ENCODE results near the gene C2CD4A.
A peak's percentile ranks its signal among the peaks of the same experiment; 100 is the strongest.
"Not testable (repeated sequence)": the region's sequence is repeated elsewhere in the genome, so short reads cannot be mapped to it uniquely, and the experiment has no call there.

Gene C2CD4A

GRCh38 chr15:62066663-62067447 is at the start of gene C2CD4A:
C2CD4A (plus strand) TSS chr15:62066977; CDS start chr15:62067614, 637 bp downstream.
- peak; percentile 40 to 43 for DNase-seq (ENCODE audit: low read depth in 2 of 2)

- no peak for DNase-seq (ENCODE audit: low read depth in 2 of 2)
Observed at GRCh38 chr15:62020576-62021160, 46.1 kb upstream of the C2CD4A start.

- no peak for DNase-seq (ENCODE audit: low read depth in 2 of 2)
Observed at GRCh38 chr15:62021991-62022600, 44.7 kb upstream of the C2CD4A start.

GRCh38 chr15:62026487-62027262 is 40.1 kb upstream of the C2CD4A start:
- no peak for DNase-seq (ENCODE audit: low read depth in 2 of 2)

DNA sequence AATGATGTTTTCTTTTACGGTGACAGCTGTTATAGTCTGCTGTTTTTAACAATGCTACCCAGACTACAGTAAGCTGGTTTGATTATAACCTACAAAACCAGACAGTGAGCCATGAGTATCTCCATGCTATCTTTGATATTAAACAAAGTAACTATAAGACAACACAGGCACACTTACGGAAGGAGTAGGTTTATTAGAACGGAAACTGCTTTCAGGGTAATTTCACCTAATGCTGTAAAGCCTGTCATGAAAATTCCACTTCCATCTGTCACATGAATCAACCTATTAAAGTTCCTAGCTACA is 39.6 kb upstream of the C2CD4A start:
- no peak for DNase-seq (ENCODE audit: low read depth in 2 of 2)

- no peak for DNase-seq (ENCODE audit: low read depth in 2 of 2)
Observed at GRCh38 chr15:62027916-62028315, 38.9 kb upstream of the C2CD4A start.

DNA sequence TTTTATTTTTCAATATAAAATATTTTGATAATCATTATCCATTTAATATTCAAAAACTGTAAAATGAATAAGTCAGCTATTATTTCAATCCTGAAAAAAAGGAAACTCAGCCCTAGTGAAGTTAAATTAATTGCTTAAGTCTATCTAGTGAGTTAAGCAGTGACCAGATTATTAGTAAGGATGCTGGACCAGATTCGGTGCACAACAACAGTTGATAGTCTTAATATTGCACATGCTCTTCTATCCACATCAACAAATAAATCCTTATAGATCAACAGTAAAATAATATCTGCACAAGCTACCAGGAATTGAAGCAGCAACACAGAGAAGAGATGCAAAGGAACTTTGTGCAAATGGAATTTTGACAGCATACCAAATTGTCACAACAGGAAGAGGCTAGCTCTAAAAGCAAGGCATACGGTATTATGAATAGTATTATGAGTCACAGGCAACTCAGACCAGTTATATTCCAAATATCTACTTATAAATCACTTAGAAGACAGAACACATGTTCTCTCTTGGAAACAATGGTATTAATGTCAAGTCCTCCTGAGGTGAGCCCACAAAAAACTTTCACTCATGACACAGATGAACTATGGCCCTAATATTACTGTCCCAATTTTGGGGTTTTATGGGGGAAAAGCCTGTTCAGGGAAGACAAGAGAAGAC is 31.4 kb upstream of the C2CD4A start:
- no peak for DNase-seq (ENCODE audit: low read depth in 2 of 2)

DNA sequence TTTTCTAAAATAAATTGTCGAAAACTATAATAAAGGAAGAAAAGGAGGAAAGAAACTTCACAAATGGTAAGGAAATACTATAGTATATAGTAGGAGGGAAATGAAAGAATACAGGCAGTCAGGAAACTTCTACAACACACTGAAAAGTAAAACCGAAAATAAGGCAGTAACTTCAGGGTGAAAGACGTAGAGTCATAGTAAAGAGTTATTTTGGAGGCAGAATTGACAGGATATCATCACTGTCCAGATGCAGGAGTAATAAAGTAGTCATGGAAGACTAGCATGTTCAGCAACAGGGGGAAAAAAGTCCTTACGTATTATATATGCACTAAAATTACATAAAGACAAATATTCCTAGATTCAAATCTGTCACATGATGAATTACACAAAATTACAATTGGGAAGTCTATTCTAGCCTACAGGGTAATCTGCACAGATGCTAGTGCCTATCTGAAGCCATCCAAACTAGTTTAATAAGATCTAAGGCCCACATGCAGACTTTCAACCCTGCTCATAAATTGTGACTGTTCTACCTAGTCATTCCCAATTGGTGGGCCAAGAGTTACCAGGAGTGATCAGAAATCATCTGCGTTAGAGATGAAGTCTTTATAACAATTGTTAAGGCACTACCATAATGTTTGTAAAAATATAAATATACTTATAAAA is 20.6 kb upstream of the C2CD4A start:
- DNase-seq (ENCODE audit: low read depth in 2 of 2), result no peak

DNA sequence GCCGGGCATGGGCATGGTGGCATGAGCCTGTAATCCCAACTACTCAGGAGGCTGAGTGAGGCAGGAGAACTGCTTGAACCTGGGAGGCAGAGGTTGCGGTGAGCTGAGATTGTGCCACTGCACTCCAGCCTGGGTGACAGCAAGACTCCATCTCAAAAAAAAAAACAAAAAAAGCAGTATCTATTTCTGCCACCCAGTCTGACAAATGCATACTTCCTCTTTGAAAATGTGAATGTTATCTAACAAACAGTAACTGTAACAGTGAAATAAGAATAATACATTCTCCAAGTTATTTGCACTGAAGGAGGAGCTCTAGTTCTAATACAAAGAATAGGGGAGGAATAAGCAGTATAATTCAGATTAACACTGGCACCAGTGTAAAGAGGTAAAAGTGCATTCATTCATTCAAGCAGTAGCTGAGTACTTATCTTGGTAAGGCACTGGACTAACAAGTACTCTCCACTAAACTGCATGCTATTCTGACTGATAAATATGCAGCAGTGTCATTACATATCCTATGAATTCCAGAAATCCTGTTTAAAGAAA is 19.4 kb upstream of the C2CD4A start:
- DNase-seq (ENCODE audit: low read depth in 2 of 2), result no peak

GRCh38 chr15:62048254-62048653 is 18.5 kb upstream of the C2CD4A start:
- DNase-seq (ENCODE audit: low read depth in 2 of 2), result not testable (repeated sequence)

DNA sequence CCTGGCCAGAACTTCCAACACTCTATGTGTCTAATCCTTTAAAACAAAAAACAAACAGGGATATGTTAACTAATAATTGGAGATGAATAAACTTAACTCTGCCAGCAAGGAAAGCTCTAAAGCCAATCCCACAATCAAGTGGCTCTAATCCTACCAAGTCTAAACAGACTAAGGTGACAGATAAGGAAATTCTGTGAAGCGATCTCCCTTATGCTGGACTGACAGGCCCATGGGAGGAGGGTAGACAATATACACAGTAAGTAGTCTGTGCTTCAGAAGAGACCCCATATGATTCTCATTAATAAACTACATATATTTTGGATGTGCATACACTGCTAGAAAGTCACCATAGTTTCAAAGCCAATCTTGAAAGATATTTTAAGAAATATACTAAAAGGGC is 16.7 kb upstream of the C2CD4A start:
- DNase-seq (ENCODE audit: low read depth in 2 of 2), result no peak

GRCh38 chr15:62051166-62051565 is 15.6 kb upstream of the C2CD4A start:
- DNase-seq (ENCODE audit: low read depth in 2 of 2), result no peak

DNA sequence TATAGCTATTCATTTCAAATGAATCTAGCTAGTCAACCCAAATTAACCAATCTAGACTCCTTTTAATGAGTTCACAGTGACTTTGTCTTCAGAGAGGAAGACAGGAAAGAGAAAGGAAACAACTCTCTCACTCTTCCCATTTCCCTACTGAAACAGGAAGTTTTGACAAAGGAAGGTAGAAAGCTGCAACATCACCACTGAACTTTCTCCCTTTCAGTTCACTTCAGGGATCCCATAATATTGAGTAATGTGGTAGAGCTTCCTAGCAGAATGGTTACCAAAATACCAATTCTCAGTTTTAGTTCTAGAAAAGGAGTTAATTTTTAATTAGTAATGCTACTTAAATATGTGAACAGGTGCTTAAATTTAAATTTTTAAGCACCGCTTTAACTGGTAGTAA is 14.1 kb upstream of the C2CD4A start:
- DNase-seq (ENCODE audit: low read depth in 2 of 2), result no peak

DNA sequence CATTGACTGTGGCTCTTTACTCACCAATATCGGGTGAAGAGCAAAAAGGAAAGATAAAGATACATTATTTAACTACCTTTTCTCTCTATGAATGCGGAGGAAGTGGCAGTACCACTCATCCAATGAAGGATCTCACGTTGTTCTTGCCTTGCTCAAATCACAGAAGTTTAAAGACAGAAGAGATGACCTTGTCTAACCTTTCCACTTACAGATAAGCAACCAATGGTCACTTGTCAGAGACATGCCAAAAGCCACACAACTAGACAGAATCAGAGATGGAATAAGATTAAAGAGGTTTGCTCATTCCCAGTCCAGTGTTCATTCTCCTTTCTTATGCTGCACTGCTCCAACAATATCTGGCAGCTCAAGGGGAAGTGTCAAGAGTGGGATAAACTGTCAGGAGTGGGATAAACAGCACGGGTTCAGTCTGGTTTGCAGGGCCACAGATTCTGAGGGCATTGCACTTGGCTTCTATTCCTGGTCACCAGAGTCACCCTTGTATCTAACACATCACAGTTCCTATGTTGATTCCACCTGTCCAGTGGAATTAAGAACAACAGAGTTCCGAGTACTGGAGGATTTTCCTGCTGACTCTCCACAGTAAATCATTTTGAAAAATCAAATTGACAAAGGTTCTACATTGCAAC is 13.2 kb upstream of the C2CD4A start:
- no peak for DNase-seq (ENCODE audit: low read depth in 2 of 2)

- DNase-seq (ENCODE audit: low read depth in 2 of 2), result no peak
Observed at GRCh38 chr15:62054979-62055378, 11.8 kb upstream of the C2CD4A start.

- DNase-seq (ENCODE audit: low read depth in 2 of 2), result no peak
Observed at GRCh38 chr15:62057341-62057980, 9.3 kb upstream of the C2CD4A start.

- DNase-seq (ENCODE audit: low read depth in 2 of 2), result no peak
Observed at GRCh38 chr15:62058327-62059028, 8.3 kb upstream of the C2CD4A start.

DNA sequence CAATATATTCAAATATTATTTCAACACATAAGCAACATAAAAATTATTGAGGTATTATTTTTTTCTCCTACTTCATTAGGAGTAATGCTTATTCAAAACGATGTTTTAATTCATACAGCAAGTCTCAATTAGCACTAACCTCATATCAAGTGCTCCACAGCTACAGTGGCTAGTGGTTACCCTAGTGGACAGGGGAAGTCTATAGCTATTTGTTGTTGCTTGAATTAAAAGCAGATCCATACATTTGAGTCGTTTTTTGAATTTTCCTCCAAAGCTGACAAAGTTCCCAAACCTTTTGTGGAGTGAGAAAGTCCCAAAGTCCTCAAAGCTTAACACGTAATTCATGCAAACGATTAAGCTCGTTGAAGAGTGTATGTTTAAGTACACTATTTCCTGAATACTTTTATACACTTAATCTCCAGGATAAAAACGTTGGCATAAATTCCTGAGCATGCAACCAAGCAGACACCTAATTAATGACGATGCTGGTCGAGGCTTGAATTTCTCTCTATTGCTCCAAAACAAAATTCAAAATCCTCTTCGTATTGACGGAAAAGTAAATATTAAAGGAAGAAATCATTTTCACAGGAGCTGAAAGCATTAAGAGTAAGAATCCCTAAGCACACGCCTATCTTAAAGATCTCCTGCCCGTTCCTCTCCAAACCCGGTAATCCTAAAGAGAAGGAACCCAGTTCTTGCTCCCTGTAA is 7.5 kb upstream of the C2CD4A start:
- DNase-seq (ENCODE audit: low read depth in 2 of 2), result no peak

DNA sequence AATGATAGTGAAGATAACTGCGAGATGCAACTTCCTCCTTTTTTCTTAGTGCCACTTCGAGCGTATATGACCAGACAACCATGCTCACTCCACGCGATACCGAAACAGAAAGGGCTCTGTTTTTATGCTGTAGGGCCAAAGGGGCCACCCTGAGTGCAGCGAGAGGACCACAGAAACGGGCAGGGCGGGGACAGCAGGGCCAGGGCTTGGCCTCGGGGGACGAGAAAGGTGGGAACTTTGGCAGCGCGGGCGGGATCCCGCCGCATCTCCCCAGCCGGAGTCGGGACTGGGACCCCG is 7.0 kb upstream of the C2CD4A start:
- peak; percentile 35 to 45 for DNase-seq (ENCODE audit: low read depth in 2 of 2)
